Measurements from ENCODE around the gene ZBTB49.

ZBTB49 gene

DNA sequence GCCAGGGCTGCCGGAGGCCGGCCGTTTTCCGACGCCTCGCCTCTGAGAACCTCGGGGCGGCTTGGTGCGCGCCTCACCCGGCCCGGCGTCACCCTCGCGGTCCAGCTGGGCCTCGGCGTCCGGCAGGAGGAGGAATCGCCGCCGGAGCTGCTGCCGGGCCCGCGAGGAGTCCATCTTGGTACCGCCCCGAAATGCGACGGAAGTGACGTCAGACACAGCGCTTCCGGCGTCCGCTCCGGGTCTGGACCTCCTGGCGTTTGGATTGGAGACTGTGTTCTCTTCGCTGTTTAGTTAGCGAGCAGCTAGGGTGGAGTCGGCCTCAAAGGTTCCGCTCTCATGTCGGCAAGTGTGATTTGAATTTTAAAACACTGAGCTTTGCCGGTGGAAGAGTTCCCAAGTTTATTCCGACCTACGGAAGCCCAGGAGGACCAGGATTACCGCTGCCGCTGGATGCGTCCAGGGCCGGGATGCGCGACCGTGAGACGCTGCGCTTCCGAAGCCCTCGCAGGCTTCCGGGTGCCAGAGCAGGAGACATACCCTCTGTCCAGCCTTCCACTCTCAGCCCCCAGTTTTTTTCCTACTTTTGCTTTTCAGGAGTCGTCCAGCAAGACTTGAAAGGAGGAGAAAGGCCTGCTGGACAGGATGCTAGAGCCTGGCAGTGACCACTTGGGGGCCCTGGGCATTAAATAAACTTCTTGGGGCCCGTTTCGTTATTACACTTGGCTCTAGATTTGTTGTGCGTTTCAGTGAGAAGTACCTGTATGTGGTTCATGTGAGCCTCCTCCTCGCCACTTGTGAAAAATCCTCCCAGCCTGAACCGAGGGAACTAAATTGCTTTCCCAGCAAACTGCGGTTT, 41.8 kb upstream of the ZBTB49 start, which contains the start of gene TMEM128 (continued):
- peak; percentile 76 for TF ChIP-seq SP3 (tag by site-specific recombination; IDR thresholded peaks at IDR 0.05)
- TF ChIP-seq, protein P1, sequence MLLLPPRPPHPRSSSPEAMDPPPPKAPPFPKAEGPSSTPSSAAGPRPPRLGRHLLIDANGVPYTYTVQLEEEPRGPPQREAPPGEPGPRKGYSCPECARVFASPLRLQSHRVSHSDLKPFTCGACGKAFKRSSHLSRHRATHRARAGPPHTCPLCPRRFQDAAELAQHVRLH (tag by site-specific recombination; IDR thresholded peaks at IDR 0.05), result no peak
- TF ChIP-seq ZFHX2 (tag by site-specific recombination; conservative IDR thresholded peaks at IDR 0.05), result no peak
- peak; percentile 77 for TF ChIP-seq ZNF561 (tag by site-specific recombination; IDR thresholded peaks at IDR 0.05; ENCODE audit: borderline replicate concordance)
- no peak for TF ChIP-seq ZNF211 (tag by site-specific recombination; IDR thresholded peaks at IDR 0.05; ENCODE audit: low read depth)
- TF ChIP-seq ZBTB21 (tag by site-specific recombination; IDR thresholded peaks at IDR 0.05), result peak; percentile 86
- no peak for TF ChIP-seq ZNF112 (tag by site-specific recombination; IDR thresholded peaks at IDR 0.05)
- no peak for TF ChIP-seq ZNF311 (tag by site-specific recombination; IDR thresholded peaks at IDR 0.05; ENCODE audit: borderline replicate concordance)
- TF ChIP-seq GLIS2 (tag by site-specific recombination; IDR thresholded peaks at IDR 0.05), result peak; percentile 34; the same call in 1 of the 2 replicates
- TF ChIP-seq GFI1B (tag by site-specific recombination; IDR thresholded peaks at IDR 0.05), result no peak
- TF ChIP-seq ZBTB17 (tag by site-specific recombination; IDR thresholded peaks at IDR 0.05), result peak; percentile 86
- no peak for TF ChIP-seq ZNF404 (tag by site-specific recombination; IDR thresholded peaks at IDR 0.05)
- TF ChIP-seq BCL11B (tag by site-specific recombination; IDR thresholded peaks at IDR 0.05; ENCODE audit: low read depth), result no peak
- no peak for TF ChIP-seq ZBTB8A (tag by site-specific recombination; IDR thresholded peaks at IDR 0.05)
- TF ChIP-seq ZNF266 (tag by site-specific recombination; IDR thresholded peaks at IDR 0.05; ENCODE audit: low read depth), result no peak
- TF ChIP-seq, protein P2, sequence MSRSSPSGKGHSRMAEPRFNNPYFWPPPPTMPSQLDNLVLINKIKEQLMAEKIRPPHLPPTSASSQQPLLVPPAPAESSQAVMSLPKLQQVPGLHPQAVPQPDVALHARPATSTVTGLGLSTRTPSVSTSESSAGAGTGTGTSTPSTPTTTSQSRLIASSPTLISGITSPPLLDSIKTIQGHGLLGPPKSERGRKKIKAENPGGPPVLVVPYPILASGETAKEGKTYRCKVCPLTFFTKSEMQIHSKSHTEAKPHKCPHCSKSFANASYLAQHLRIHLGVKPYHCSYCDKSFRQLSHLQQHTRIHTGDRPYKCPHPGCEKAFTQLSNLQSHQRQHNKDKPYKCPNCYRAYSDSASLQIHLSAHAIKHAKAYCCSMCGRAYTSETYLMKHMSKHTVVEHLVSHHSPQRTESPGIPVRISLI (tag by site-specific recombination; IDR thresholded peaks at IDR 0.05), result no peak
- TF ChIP-seq ZSCAN16 (tag by site-specific recombination; IDR thresholded peaks at IDR 0.05), result no peak
- TF ChIP-seq ZNF776 (tag by site-specific recombination; IDR thresholded peaks at IDR 0.05; ENCODE audit: borderline replicate concordance), result no peak
- TF ChIP-seq, protein P3, sequence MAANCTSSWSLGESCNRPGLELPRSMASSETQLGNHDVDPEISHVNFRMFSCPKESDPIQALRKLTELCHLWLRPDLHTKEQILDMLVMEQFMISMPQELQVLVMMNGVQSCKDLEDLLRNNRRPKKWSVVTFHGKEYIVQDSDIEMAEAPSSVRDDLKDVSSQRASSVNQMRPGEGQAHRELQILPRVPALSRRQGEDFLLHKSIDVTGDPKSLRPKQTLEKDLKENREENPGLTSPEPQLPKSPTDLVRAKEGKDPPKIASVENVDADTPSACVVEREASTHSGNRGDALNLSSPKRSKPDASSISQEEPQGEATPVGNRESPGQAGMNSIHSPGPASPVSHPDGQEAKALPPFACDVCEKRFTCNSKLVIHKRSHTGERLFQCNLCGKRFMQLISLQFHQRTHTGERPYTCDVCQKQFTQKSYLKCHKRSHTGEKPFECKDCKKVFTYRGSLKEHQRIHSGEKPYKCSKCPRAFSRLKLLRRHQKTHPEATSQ (tag by site-specific recombination; IDR thresholded peaks at IDR 0.05), result no peak
- TF ChIP-seq, protein P4, sequence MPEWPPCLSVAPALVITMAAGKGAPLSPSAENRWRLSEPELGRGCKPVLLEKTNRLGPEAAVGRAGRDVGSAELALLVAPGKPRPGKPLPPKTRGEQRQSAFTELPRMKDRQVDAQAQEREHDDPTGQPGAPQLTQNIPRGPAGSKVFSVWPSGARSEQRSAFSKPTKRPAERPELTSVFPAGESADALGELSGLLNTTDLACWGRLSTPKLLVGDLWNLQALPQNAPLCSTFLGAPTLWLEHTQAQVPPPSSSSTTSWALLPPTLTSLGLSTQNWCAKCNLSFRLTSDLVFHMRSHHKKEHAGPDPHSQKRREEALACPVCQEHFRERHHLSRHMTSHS (tag by site-specific recombination; IDR thresholded peaks at IDR 0.05), result no peak
- no peak for TF ChIP-seq ZNF621 (tag by site-specific recombination; IDR thresholded peaks at IDR 0.05)
- TF ChIP-seq ZNF37A (tag by site-specific recombination; IDR thresholded peaks at IDR 0.05), result no peak
- TF ChIP-seq ZNF548 (tag by site-specific recombination; IDR thresholded peaks at IDR 0.05), result no peak
- TF ChIP-seq ZBTB48 (tag by site-specific recombination; IDR thresholded peaks at IDR 0.05), result no peak
- TF ChIP-seq, protein P5, sequence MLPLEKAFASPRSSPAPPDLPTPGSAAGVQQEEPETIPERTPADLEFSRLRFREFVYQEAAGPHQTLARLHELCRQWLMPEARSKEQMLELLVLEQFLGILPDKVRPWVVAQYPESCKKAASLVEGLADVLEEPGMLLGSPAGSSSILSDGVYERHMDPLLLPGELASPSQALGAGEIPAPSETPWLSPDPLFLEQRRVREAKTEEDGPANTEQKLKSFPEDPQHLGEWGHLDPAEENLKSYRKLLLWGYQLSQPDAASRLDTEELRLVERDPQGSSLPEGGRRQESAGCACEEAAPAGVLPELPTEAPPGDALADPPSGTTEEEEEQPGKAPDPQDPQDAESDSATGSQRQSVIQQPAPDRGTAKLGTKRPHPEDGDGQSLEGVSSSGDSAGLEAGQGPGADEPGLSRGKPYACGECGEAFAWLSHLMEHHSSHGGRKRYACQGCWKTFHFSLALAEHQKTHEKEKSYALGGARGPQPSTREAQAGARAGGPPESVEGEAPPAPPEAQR (tag by site-specific recombination; IDR thresholded peaks at IDR 0.05), result no peak
- TF ChIP-seq, protein P6, sequence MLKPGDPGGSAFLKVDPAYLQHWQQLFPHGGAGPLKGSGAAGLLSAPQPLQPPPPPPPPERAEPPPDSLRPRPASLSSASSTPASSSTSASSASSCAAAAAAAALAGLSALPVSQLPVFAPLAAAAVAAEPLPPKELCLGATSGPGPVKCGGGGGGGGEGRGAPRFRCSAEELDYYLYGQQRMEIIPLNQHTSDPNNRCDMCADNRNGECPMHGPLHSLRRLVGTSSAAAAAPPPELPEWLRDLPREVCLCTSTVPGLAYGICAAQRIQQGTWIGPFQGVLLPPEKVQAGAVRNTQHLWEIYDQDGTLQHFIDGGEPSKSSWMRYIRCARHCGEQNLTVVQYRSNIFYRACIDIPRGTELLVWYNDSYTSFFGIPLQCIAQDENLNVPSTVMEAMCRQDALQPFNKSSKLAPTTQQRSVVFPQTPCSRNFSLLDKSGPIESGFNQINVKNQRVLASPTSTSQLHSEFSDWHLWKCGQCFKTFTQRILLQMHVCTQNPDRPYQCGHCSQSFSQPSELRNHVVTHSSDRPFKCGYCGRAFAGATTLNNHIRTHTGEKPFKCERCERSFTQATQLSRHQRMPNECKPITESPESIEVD (tag by site-specific recombination; IDR thresholded peaks at IDR 0.05), result no peak
- no peak for TF ChIP-seq ZBTB20 (tag by site-specific recombination; IDR thresholded peaks at IDR 0.05)
- TF ChIP-seq HOXD13 (CRISPR knock-in tag; IDR thresholded peaks at IDR 0.05; ENCODE audit: borderline replicate concordance), result no peak; the same call in 1 of the 2 replicates
- TF ChIP-seq, protein P7, sequence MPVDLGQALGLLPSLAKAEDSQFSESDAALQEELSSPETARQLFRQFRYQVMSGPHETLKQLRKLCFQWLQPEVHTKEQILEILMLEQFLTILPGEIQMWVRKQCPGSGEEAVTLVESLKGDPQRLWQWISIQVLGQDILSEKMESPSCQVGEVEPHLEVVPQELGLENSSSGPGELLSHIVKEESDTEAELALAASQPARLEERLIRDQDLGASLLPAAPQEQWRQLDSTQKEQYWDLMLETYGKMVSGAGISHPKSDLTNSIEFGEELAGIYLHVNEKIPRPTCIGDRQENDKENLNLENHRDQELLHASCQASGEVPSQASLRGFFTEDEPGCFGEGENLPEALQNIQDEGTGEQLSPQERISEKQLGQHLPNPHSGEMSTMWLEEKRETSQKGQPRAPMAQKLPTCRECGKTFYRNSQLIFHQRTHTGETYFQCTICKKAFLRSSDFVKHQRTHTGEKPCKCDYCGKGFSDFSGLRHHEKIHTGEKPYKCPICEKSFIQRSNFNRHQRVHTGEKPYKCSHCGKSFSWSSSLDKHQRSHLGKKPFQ (tag by site-specific recombination; IDR thresholded peaks at IDR 0.05), result no peak
- TF ChIP-seq ZNF521 (tag by site-specific recombination; IDR thresholded peaks at IDR 0.05), result no peak
- TF ChIP-seq ZNF585B (tag by site-specific recombination; IDR thresholded peaks at IDR 0.05), result no peak
- no peak for TF ChIP-seq ZNF596 (tag by site-specific recombination; IDR thresholded peaks at IDR 0.05)
- no peak for TF ChIP-seq ZNF366 (tag by site-specific recombination; conservative IDR thresholded peaks at IDR 0.05)
